Stimulated activated CD8-positive, alpha-beta memory T cell treated with anti-CD3 and anti-CD28 coated beads, Interleukin-7, amount 100 ng/mL, for 24 hours (primary cell): ENCODE measurements around the gene SH3D21.
A peak's percentile ranks its signal among the peaks of the same experiment; 100 is the strongest.

Experiments used
- DNase-seq: peaks from one replicate; pipeline ENCODE4 v3.0.0-alpha.2; 2020; ENCODE audit warnings: low read depth

Gene SH3D21

DNA sequence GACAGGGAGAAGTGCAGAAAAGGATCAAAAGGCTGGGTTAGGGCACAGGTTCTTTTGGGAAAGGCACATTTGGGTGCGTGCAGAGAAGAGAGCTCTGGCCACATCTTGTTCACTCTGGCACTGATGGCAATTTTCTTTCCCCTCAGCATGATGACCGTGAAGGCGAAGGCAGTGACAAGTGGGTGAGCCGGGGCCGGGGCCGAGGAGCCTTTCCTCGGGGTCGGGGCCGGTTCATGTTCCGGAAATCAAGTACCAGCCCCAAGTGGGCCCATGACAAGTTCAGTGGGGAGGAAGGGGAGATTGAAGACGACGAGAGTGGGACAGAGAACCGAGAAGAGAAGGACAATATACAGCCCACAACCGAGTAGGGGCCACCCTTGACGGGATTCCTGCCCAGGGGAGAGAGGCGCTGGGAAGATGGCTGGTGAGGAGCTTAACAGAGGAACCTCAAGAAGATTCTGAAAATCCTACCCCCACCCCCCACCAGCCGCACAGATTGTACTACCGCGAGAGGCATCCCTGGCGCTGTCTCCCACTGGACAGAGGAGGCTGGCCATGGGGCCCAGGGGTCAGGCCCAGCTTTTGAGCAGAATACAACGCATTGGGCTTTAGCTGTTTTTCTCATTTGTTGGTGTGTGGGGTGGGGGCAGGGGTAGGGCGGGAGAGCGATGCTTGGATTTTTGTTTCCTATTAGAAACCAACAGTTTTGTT, 2.4 kb upstream of the SH3D21 start:
- no peak for DNase-seq

DNA sequence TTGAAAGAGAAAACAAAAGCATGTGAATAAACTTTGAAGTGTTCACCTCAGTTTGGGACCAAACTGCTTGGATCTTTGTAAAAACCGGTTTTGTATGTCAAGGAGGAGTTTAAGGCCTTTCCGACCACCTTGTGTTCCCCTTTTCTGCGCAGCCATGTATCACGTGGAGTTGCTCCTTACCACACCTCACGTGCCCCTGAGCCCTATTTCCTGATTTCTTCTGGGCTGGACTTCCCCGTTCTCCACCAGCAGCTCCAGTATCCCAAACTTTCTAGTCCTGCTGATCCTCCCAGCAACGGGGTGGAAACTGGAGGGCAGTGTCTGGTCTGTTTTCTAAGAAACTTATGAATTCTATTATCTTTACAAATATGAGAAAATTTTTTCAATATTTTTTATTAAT, 1.6 kb upstream of the SH3D21 start:
- DNase-seq, result no peak

DNA sequence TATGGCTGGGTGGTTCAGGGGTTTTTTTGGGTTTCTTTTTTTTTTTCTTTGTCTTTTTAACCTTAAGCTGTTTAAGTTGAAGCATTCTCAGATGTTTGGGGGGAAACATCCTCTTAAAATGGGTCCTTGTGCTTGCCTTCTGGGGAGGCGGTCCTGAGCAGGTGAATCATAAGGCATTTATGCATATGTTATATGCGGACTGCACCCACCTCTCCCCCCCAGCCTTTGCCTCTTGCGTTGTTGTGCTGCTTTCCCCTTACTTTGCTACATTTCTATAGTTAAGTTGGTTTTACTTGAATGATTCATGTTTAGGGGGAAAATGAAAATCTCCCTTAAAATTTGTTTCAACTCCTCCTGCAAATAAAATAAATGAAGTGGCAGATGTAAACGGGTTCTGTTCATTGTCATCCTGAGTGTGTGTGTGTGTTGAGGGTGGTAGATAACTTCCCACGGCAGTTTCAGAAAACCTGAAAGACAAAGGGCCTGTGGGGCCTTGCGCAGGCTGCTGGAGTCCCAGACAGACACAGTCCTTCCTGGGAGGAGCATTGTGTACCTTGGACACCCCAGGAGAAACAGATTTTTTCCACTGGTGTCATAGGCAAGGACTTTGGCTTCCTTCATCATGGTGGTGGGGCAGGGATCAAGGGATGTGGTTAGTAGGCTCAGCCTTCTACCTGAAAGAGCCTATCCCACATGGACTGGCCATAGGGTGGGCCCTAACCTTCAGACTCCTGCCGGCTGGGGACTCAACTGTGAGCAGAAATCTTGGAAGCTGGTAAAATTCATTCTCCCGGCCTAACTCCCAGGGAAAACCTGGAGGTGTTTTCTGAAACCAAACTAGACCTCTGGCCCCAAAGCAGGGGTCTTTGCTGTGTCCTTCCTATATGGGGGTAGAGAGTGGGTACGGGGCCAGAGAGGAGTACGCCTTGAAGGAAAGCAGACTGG, 926 bp upstream of the SH3D21 start:
- DNase-seq, result no peak

DNA sequence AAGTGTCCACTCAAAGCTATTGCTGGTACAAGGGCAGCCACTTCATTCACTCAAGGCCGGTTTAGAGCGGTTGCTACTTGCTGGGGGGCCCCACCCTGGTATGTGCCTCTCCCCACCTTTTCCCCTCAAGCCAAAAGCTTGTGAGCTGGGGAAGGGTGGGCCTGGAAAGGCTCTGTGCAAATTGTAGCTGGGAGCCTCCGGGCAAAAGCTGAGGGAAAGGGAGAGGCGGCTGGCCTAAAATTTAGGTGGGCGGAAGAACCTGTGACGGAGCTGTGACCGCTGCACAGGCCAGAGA, 306 bp upstream of the SH3D21 start:
- no peak for DNase-seq

DNA sequence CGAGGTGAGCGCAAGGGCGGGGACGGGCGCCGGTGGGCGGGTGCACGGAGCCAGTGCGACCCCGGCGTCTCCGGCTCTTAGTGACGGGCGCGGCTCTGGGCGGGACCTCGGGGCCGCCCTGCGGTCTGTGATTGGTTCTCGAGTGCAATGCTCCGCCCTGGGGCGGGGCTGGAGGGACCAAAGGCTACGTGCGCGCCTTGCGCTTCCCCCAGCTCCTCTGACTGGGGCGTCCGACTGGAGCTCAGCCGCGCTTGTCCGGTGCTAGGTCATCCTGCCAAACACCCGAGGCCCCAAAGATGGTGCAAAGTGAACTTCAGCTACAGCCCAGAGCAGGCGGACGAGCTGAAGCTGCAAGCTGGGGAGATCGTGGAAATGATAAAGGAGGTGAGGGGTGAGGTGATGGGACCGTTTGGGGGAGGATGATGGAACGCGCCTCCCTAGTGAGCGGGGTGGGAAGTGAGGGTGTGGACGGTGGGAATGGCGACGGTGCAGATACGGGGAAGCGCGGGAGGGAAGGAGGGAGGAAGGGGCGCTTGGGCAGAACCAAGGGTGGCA, 811 bp downstream of the SH3D21 start:
- DNase-seq, result peak; percentile 75

DNA sequence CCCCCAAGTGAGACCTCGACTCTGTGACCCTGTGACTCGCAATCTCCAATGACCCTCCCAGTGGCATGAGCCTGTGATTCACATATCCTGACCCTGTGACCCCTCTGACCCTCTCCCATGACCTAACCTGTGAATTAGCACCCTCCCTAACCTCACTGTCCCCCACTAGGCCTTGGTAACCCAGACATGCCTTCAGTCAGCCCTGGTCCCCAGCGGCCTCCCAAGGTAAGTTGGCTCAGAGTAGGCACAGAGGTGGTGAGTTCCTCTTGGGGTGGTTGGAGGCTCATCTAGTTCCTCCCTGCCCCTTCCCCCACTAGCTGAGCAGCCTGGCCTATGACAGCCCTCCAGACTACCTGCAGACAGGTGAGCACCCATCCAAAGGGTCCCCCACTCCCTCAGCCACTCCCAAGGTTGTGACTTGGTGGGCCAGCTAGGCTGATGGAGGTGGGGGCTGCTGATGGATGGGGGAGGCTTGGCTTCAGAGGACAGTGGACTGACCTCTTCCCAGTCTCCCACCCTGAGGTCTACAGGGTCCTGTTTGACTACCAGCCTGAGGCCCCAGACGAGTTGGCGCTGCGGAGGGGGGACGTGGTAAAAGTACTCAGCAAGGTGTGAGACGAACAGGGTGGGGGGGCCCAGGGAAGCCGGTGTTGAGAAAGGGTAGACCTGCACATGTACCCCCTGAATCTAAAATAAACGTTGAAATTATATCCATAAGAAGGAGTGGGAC, 1.6 kb downstream of the SH3D21 start:
- no peak for DNase-seq

DNA sequence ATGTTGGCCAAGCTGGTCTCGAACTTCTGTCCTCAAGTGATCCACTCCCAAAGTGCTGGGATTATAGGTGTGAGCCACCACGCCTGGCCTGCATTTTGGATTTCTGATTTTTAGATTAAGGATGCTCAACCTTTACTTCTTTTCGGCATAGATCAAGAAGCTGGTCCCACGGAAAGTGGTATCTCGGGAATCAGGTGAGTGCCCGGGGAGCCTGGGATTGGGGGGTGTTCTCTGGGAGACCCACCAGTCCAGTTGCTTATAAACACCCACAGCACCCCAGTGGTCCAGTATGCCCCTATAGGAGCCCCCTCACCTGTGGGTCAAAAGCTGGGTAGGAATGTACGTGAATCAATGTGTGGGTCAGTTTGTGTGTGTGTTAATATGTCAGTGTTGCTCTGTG, 3.2 kb downstream of the SH3D21 start:
- DNase-seq, result no peak

DNA sequence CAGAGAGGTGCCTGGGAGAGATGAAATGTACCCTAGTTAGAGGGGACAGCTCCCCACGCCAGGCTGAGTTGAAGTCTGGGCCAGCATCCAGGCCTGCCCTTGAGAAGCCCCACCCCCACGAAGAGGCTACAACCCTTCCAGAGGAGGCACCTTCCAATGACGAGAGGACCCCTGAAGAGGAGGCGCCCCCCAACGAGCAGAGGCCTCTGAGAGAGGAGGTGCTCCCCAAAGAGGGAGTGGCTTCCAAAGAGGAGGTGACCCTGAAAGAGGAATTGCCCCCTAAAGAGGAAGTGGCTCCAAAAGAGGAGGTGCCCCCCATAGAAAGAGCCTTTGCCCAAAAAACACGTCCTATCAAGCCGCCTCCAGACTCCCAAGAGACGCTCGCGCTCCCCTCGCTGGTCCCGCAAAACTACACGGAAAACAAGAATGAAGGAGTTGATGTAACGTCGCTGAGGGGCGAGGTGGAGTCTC, 14.2 kb downstream of the SH3D21 start:
- DNase-seq, result no peak

DNA sequence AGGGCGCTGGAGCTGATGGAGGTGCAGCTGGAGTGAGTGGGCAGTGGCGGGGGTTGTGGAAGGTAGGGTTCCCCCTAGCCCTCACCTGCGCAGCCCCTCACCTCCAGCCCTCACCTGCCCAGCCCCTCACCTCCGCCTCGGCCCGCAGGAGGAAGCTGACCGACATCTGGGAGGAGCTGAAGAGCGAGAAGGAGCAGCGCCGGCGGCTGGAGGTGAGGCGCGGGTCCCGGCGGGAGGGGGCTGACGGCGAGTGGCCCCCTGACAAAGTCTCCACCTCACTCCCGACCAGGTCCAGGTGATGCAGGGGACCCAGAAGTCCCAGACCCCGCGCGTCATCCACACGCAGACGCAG, 14.6 kb downstream of the SH3D21 start:
- DNase-seq, result no peak

DNA sequence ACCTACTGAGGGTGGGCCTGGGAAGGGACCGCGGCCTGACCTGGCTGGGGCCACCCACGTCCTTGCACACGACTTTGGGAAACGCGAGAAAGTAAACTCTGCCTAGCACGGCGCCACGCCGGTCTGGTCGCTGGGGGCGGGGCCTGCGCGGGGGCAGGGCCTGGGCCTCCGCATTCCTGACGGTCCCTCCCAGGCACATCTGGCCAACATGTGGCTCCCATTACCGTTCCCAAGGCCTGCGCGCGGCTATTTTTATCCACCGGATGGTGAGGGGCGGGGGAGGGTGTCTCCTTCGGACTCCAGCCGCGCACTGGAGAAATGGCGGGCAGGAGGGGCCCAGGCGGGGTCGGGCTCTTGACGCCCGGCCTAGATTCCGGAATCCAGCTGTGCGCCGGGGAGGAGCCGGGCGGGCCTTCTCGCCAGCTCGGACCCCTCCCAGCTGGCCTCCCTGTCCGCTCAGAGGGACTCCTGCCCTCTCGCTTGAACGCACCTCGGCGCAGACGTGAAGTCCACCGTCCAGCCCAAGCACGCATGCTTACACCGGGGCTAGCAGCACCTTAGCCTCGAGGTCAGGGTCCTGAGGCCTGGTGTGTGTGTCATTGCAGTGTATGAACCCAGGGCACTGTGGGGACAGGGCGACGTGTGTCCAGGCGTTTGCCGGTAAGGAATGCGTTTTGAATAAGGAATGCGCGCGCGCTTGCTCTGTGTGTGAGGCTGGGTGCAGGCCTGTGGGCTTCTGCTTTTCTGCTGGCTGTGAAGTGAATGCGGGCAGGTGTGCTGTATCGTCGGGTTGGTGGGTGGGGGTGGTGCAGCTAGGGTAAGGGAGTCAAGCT, 15.2 kb downstream of the SH3D21 start:
- no peak for DNase-seq

DNA sequence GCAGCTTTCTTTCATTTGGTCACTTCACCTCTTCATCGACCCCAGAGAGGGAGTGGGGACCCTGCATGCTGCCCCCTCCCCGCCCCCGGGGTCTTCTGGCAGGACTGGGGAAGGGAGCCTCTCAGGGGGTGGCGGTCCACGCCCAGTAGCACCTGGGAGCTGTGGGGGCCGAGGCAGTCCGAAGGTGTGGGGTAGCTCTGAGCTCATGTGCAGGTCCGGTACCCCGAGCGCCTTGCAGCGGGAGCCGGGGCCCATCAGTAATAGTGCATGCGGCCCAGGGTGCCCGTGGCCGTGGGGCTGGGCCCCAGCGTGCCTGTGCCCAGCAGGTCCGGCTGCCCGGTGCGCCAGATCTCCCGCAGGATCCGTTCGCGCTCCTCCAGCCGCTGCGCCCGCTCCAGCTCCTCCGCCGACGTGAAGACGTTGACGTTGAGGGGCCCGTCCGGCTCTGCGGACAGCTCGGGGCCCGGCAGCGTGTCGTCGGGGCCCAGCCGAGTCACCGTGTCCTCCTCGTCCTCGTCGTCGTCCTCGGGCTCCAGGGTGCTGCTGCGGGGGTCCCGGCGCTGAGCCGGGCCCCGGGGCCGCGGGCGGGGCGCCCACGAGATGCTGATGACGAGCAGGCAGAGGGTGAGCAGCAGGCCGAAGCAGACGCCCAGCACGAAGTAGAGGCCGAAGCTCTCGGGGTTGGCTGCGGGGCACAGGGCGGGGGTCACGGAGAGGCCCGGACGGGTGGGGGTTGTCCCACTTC, 16.0 kb downstream of the SH3D21 start:
- DNase-seq, result no peak

DNA sequence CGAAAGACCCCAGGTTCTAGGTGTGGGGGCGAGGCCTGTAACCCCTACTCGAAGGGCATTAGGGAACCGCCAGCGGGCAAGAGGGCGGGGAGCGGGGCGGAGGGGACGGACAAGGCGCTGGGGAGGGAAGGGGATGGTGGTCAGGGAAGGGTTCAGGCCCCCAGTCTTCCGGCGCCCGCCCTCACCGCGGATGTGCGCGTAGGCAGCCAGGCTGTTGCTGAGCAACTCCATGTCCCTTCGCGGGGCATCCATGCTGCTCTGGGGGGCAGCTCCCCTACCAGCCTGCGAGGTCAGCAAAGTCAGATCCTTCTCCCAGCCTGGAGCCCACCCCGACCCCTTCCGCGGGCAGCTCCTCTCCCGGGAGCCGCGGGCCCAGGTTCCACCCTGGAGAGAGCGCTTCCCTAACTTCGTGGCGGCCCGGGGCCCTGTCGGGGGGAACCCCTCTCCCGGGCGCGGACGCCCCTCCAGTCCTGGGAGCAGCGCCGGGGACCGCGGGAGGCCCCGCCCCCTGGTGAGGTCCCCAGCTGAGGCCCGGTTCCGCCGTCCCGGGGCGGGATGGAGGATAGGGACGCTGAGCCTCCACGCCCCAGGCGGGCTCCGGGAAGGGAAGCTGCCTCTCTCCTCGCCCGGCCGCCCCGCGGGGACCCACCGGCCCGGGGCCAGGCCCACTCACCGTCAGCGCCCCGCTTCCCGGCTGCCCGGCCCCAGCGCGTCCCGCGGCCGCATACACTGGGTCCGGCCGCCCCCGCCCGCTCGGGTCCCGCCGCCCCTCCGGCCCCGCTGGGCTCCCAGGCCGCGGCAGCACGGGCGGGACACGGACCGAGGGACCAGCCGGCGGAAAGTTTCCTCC, 16.8 kb downstream of the SH3D21 start:
- DNase-seq, result no peak

DNA sequence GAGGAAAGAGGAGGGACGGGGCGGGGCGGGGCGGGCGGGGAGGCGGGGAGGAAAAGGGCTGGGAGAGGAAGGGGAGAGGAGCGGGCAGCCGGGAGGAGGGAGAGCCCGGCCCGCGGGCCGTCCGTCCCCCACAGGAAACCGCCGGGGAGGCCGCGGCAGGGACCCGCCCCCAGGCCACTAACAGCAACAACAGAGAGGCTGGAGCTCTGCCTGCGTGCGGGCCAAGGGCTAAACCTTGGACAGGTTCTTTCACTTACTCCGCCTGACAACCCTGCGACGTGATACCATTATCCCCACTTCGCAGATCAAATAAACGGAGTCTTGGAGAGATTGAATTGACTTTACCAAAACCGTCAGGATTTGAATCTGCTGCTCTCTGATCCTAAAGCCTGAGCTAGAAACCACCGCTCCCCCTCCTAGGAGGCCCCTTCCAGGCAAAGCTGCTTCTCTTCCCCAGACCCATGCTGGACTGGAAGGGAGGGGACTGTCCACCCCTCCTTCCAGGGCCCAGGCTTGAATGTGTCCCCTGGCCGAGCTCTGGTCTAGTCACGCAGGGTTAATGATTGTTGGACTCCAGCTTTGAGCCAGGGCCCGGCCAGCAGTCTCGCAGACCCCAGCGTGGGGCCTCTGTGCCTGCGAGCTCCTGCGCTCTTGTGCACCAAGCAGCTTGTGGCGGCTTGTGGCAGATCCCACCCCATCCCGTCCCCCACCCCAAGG, 17.6 kb downstream of the SH3D21 start, which contains the start of gene EVA1B:
Gene EVA1B, minus strand, starts transcription at position 10 of the 717 bp plus-strand sequence. CDS start 608 bp downstream, outside the sequence.
- DNase-seq, result no peak

DNA sequence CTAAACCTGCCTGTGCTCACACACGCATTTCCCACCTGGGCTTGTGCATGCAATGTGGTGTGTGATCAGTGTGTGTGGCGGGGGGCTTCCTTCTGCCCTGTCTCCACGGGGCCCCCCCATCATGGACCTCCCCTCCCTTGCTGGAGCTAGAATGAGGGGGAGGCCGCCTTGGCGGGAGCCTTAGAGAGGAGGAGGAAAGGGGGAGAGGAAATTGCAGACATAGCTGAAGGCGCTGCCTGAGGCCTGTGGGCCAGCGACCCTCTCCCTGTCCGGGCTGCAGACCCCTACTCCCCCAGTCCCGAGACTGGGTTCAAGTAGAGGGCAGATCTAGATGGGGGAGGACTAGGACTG, 18.2 kb downstream of the SH3D21 start:
- DNase-seq, result no peak

DNA sequence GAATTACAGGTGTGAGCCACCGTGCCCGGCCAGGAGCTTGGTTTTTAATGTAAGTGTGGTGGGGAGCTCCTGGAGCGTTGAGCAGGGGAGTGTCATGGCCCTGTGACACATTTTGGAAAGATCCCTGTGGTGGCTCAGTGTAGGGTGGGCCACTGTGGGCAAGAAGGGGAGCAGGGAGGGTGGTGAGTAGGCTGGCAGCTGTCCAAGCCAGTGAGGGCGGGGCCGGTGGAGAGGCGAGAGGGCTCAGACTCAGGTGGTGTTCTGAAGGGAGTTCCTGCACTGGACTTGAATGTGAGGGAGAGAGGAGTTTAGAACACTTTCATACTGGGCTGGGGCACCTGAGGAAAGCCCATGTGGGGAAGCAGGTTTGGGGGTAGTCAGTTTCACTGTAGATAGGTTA, 20.3 kb downstream of the SH3D21 start:
- no peak for DNase-seq

DNA sequence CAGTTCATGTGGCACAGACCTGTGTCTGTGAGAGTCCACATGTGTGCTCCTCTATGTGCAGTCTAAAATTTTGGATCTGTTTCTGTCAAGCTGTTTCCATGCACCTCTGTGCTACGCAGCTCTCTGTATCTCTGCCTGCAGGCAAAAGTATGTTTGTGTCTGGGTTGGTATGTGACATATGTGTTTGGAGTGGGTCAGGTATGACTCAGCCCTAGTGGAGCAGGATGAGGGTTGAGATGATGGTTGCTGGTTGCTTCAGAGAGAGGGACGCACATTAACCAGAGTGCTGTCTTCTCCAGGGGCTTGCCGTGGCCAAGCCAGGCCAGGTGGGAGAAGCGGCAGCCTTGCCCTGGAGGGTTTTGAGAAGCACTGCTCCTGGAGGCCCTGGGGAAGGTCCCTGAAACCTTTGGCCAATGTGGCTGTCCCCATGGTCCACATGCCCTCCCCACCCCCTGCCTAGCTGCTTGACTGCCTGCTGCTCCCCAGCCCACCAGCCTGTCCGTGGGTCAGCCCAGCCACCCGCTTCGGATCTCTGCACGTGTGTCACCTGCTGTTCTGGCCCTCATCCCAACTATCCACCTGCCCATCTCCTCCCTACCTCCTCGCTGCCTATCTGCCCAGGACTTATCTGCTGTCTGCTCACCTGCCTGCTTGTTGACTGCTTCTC, 21.4 kb downstream of the SH3D21 start:
- no peak for DNase-seq

DNA sequence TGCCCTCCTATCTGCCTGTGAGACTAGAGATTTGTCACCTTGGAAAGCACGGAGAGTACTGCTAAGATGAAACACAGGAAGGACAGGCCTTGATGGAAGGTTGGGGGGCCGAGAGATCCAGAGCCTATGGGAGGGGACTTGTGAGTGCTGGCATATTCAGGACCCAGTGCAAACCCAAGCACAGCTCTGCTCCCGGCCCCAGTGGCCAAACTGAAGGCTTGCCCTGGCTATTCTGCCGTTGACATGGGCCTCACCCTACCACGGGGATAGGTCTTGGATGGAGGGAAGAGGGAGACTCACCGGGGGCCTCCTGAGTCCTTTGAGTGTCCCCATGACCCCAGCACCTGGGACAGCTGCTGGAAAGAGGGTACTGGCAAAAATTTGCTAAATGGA, 21.9 kb downstream of the SH3D21 start:
- no peak for DNase-seq

DNA sequence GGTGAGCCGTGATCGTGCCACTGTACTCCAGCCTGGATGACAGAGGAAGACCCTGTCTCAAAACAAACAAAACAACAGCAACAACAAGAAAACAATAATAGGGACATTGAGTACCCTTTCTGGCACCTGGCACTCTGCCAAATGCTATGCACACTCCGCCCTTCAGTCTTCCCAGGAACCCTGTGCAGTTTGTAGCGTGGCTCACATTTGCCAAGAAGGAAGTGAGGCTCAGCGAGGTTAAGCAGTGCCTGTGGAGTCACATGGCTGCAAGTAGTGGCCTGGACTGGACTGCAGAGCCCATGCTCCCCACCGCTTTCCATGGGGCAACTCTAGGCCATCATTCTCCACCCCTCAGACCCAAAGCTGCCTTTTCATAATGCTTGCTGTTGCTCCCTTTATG, 22.5 kb downstream of the SH3D21 start:
- DNase-seq, result no peak

DNA sequence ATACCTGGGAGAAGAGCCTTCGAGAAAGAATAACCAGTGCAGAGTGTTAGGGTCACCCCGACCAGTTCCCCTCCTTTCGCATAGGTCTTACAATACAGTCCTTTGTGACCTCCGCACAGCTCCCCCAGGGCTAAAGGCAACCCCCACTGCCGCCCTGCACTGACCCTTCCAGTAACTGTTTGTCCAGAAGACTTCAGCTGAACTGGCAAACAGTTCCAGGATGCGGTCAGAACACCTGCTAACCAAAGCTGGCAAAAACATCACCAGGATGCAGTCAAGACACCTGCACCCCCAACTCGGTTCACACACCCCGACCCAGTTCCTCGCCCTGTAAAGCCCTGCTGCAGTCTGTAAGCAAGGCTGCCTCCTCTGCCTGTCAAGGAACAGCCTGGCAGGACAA, 23.6 kb downstream of the SH3D21 start:
- DNase-seq, result no peak
